GM15510 (cell line): Measurements from ENCODE around the gene WDR55.

Experiments
- POLR2A ChIP-seq: IDR thresholded peaks from 3 replicates; pipeline ENCODE4 v1.6.1; 2011; ENCODE audit warnings: borderline replicate concordance; ENCODE audit not compliant: insufficient read length; ENCODE audit errors: extremely low read depth

WDR55 gene

GRCh38 chr5:140639148-140639981, 25.3 kb upstream of the WDR55 start, which contains the start of gene TMCO6:
TMCO6 (plus strand) TSS chr5:140639451; CDS start chr5:140639528, 77 bp downstream.
- TF ChIP-seq POLR2A = peak; percentile 89

GRCh38 chr5:140641716-140642115, 23.0 kb upstream of the WDR55 start:
- no peak for TF ChIP-seq POLR2A

DNA sequence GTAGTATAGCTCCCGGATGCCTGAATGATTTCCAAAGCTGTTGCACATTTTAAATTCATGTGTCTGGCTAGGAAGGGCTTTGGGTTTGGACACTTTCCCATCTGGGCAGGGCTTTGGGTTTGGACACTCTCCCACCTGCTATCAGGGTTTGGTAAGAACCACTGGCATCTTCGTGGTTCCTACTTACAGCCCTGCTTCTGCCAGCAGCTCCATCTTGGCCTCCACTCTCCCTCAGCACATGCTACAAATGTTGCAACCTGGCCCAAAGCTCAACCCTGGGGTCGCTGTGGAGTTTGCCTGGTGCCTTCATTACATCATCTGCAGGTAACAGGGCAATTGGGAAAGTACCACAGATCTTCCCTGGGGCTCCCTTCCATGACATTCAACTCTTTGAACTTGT, 22.0 kb upstream of the WDR55 start:
- no peak for TF ChIP-seq POLR2A

- no peak for TF ChIP-seq POLR2A
Observed at GRCh38 chr5:140647042-140647419, 17.7 kb upstream of the WDR55 start.

DNA sequence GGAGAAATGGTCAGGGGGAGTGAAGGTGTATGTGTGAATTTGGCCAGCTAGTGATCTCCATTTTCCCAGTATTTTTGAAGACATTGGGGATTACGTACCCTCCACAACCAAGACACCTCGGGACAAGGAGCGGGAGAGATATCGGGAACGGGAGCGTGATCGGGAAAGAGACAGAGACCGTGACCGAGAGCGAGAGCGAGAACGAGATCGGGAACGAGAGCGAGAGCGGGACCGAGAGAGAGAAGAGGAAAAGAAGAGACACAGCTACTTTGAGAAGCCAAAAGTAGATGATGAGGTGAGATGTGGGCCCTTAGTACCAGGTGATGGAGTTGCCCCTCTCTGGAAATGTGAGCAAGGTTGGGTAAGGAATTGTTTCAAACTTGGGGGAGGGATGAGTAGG, 5.8 kb upstream of the WDR55 start:
- TF ChIP-seq POLR2A = no peak

DNA sequence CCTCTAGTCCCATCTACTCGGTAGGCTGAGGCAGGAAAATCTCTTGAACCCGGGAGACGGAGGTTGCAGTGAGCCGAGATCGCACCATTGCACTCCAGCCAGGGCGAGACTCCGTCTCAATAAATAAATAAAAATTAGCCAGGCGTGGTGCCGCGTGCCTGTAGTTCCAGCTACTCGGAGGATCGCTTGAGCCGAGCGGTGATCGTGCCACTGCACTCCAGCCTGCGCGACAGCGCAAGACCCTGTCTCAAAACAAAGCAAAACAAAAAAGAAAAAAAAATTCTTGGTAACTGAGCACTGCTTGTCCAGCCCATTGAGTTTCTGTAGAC, 710 bp upstream of the WDR55 start:
- TF ChIP-seq POLR2A = no peak

GRCh38 chr5:140671472-140672125, 6.9 kb downstream of the WDR55 start:
- no peak for TF ChIP-seq POLR2A

GRCh38 chr5:140672455-140673186, 7.9 kb downstream of the WDR55 start:
- TF ChIP-seq POLR2A = no peak

GRCh38 chr5:140673187-140673976, 8.7 kb downstream of the WDR55 start, which contains the start of gene DND1:
DND1 (minus strand) TSS chr5:140673576; CDS start chr5:140673542, 34 bp downstream.
- TF ChIP-seq POLR2A = no peak

GRCh38 chr5:140674211-140674610, 9.5 kb downstream of the WDR55 start:
- TF ChIP-seq POLR2A = no peak

- TF ChIP-seq POLR2A = no peak
Observed at GRCh38 chr5:140674629-140675028, 9.9 kb downstream of the WDR55 start.

DNA sequence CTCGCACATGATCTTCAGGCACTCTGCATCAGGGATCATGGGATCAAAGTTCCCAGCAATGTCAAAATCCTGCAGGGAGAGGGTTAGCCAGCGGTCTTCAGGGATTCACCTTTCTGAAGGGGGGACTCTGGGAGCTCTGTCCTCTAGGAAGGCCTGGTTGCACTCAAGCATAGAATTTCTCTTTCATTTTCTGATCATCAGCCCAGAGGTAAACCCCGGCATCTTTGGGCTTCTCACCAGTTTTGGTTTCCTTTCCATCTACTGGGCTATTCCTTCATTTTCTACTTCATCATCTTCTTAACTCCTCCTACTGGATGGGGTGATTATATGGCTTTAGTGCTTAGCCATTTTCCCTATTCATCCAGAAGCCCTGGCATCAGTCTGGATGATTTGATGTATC, 13.2 kb downstream of the WDR55 start:
- no peak for TF ChIP-seq POLR2A

GRCh38 chr5:140678993-140679392, 14.3 kb downstream of the WDR55 start:
- TF ChIP-seq POLR2A = no peak

DNA sequence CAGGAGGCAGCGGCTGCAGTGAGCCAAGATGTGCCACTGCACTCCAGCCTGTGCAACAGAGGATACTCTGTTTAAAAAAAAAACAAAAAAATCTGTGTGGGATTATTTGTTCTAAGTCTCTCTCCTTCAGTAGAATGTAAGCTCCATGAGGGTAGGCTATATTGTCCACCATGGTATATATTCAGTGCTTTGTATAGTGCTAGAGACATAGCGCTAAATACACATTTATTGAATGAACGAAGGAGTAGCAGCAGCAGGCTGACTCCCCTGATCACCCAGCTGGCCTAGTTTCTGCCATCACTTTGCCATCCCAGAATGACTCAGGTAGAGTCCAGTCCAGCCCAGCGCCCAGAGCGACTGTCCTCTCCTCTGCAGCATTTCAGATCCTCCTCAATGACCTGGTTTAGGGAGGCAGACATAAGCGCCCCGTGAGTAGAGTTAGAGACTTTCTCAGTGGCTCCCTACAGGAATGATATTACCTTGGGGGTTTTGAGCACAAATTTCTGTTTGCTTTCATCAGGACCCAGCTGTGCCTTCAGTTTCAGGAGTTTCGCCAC, 25.8 kb downstream of the WDR55 start:
- no peak for TF ChIP-seq POLR2A
